GM23338 (cell line): ENCODE measurements around the gene ATXN2. TPM values are rescaled to one million over a fixed set of nuclear protein-coding genes. Genes with fewer than 3 reads are reported as not detected.

Source experiments
- ATAC-seq: fragments of 200-7000 bp; cut with Tn5 transposase; 3 replicates; pipeline ENCODE4 v1.9.1; 2020
- DNase-seq: peaks from one replicate; pipeline ENCODE4 v3.0.0-alpha.2; 2015; ENCODE audit warnings: low spot score
- H2AFZ ChIP-seq: fragments of 200-600 bp; sonication (generic); 2 replicates; pipeline ENCODE4 v1.8.0; 2016; ENCODE audit warnings: antibody characterized with exemption, mild to moderate bottlenecking, moderate library complexity
- H3F3A ChIP-seq: fragments of 200-600 bp; sonication (generic); replicated peaks from 2 replicates; pipeline ENCODE4 v1.8.0; 2017; ENCODE audit warnings: antibody characterized with exemption, mixed run types, low read depth
- H3K27ac ChIP-seq: fragments of 200-600 bp; sonication (generic); 2 replicates; pipeline ENCODE4 v1.6.1; 2016; ENCODE audit warnings: low read depth
- H3K27me3 ChIP-seq: fragments of 200-600 bp; sonication (generic); 2 replicates; pipeline ENCODE4 v1.8.0; 2016; ENCODE audit warnings: mild to moderate bottlenecking, mixed run types, moderate library complexity; ENCODE audit not compliant: insufficient read depth
- H3K36me3 ChIP-seq: fragments of 200-600 bp; sonication (generic); 2 replicates; pipeline ENCODE4 v1.8.0; 2016; ENCODE audit warnings: mild to moderate bottlenecking; ENCODE audit not compliant: insufficient read depth
- H3K4me1 ChIP-seq: fragments of 200-600 bp; sonication (generic); 2 replicates; pipeline ENCODE4 v1.8.0; 2016; ENCODE audit warnings: mild to moderate bottlenecking, moderate library complexity; ENCODE audit not compliant: insufficient read depth
- H3K4me2 ChIP-seq: fragments of 200-600 bp; sonication (generic); 2 replicates; pipeline ENCODE4 v1.7.1; 2017; ENCODE audit warnings: mixed run types
- H3K4me3 ChIP-seq: fragments of 200-600 bp; sonication (generic); 2 replicates; pipeline ENCODE4 v1.6.1; 2016; ENCODE audit warnings: mixed run types
- H3K79me2 ChIP-seq: fragments of 200-600 bp; sonication (generic); replicated peaks from 2 replicates; pipeline ENCODE4 v1.8.0; 2017; ENCODE audit warnings: mild to moderate bottlenecking; ENCODE audit not compliant: insufficient read depth
- H3K9me2 ChIP-seq: fragments of 200-600 bp; sonication (generic); 2 replicates; pipeline ENCODE4 v1.8.0; 2017; ENCODE audit not compliant: insufficient read depth
- H4K20me1 ChIP-seq: fragments of 200-600 bp; sonication (generic); replicated peaks from 2 replicates; pipeline ENCODE4 v1.8.0; 2017; ENCODE audit warnings: mild to moderate bottlenecking; ENCODE audit not compliant: insufficient read depth
- H3K27ac Mint-ChIP-seq: 2 replicates; pipeline ENCODE4 v1.8.0; 2020; ENCODE audit warnings: inconsistent platforms, mild to moderate bottlenecking, moderate library complexity, mixed read lengths
- H3K27me3 Mint-ChIP-seq: 3 replicates; pipeline ENCODE4 v1.8.0; 2022; ENCODE audit warnings: low read depth, mild to moderate bottlenecking, moderate library complexity, mixed read lengths, inconsistent platforms; ENCODE audit not compliant: insufficient read depth, poor library complexity
- H3K36me3 Mint-ChIP-seq: 3 replicates; pipeline ENCODE4 v1.8.0; 2021; ENCODE audit warnings: low read depth, mild to moderate bottlenecking, inconsistent platforms, moderate library complexity, mixed read lengths
- H3K4me1 Mint-ChIP-seq: 3 replicates; pipeline ENCODE4 v1.8.0; 2020; ENCODE audit warnings: mild to moderate bottlenecking, inconsistent platforms, mixed read lengths
- H3K4me3 Mint-ChIP-seq: 3 replicates; pipeline ENCODE4 v1.8.0; 2021; ENCODE audit warnings: moderate library complexity, mild to moderate bottlenecking, inconsistent platforms, mixed read lengths
- H3K9me3 Mint-ChIP-seq: 3 replicates; pipeline ENCODE4 v1.8.0; 2020; ENCODE audit warnings: moderate library complexity, mild to moderate bottlenecking, inconsistent platforms, mixed read lengths
- CREB1 ChIP-seq: fragments of 250-450 bp; sonication (Bioruptor Pico); IDR thresholded peaks from 2 replicates; pipeline ENCODE4 v1.5.0; 2020; ENCODE audit warnings: low read depth, mild to moderate bottlenecking, moderate library complexity
- JUNB ChIP-seq: IDR thresholded peaks from one replicate; pipeline ENCODE4 v1.6.1; 2016; ENCODE audit warnings: antibody characterized with exemption; ENCODE audit not compliant: unreplicated experiment
- POLR2AphosphoS5 ChIP-seq: IDR thresholded peaks from 2 replicates; pipeline ENCODE4 v1.6.1; 2016; ENCODE audit warnings: antibody characterized with exemption, low read depth
- ZNF114 ChIP-seq: fragments of 250-450 bp; sonication (Bioruptor Pico); IDR thresholded peaks from 2 replicates; pipeline ENCODE4 v1.5.0; 2020; ENCODE audit warnings: mild to moderate bottlenecking, moderate library complexity
- ZNF331 ChIP-seq: fragments of 250-450 bp; sonication (Bioruptor Pico); IDR thresholded peaks from 2 replicates; pipeline ENCODE4 v1.5.0; 2020; ENCODE audit warnings: low read depth, mild to moderate bottlenecking, moderate library complexity
- ZNF462 ChIP-seq: fragments of 250-450 bp; sonication (Bioruptor Pico); IDR thresholded peaks from 2 replicates; pipeline ENCODE4 v1.5.0; 2020; ENCODE audit warnings: mild to moderate bottlenecking, moderate library complexity
- polyA plus RNA-seq: library from polyadenylated mRNA; unstranded; fragments of >200 nt; fragmentation: Nextera tagmentation; extraction: Ambion mirVana; gene quantifications from 2 replicates; pipeline ENCODE4 v1.2.1, GENCODE V29; 2016
- total RNA-seq: library from RNA; depleted of rRNA; stranded (reverse); fragments of >200 nt; shearing (Covaris generic); gene quantifications from 2 replicates; pipeline ENCODE4 v1.2.3, GENCODE V29; 2014

ATXN2 gene
- total and polyA plus RNA-seq, 2 experiments from 2014 or later = 44.8 to 59.5 TPM

DNA sequence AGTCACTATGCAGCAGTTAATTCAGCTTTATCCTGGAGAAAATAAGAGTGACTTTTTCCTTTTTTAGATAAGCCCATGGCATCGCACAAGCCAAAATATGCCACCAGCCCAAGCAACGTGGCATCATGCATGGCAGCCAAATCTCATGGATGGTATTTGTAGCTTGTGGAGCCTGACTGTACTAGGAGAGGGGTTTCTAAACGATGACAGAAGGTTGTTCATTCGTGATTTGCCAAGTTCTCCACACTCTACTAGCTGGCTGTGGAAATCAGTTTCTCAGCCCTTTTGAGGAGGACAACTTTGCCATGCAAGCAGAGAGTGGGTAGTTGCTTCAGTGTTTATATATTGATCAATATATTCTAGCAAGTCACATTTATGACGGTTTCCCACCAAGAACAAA is 41.4 kb upstream of the ATXN2 start (continued):
- TF ChIP-seq ZNF462 (CRISPR knock-in tag) (no peak), ZNF331 (CRISPR knock-in tag) (no peak), ZNF114 (no peak), JUNB (no peak), CREB1 (CRISPR knock-in tag) (no peak)

GRCh38 chr12:111638556-111638955 is 39.4 kb upstream of the ATXN2 start:
- H3K27ac ChIP-seq = peak overlapping the region; percentile 29; the same call in 1 of the 2 replicates
- H3K27me3 ChIP-seq = no peaks in the 10 kb centered on the region
- no peak overlapping the region for H2AFZ ChIP-seq
- Mint-ChIP-seq H3K4me3 (no peak overlapping the region), H3K36me3 (peaks cover 14% of the 10 kb centered on the region; the same call in 1 of the 3 replicates), H3K27ac (no peak overlapping the region), H3K27me3 (peaks cover 6% of the 10 kb centered on the region), H3K9me3 (no peaks in the 10 kb centered on the region), H3K4me1 (peaks cover 22% of the 10 kb centered on the region)
- TF ChIP-seq POLR2AphosphoS5 = no peak
- H3K79me2 ChIP-seq = no peaks in the 10 kb centered on the region
- H3K4me1 ChIP-seq = peaks cover 19% of the 10 kb centered on the region
- peaks cover 6% of the 10 kb centered on the region; the same call in 1 of the 2 replicates for H4K20me1 ChIP-seq
- DNase-seq = no peak
- ATAC-seq = no peak
- no peaks in the 10 kb centered on the region for H3K9me2 ChIP-seq
- peaks cover 3% of the 10 kb centered on the region; the same call in 1 of the 2 replicates for H3K36me3 ChIP-seq
- H3K4me3 ChIP-seq = no peak overlapping the region
- no peak overlapping the region for H3K4me2 ChIP-seq
- peaks cover 13% of the 10 kb centered on the region; the same call in 1 of the 2 replicates for H3F3A ChIP-seq
